Tracheal epithelial cell (primary cell): ENCODE results near the gene IKZF3. TPM values are rescaled to one million over a fixed set of nuclear protein-coding genes. Genes with fewer than 3 reads are reported as not detected.

Experiments
- total RNA-seq: library from RNA; depleted of rRNA; stranded (reverse); fragments of >200 nt; gene quantifications from 2 replicates; pipeline ENCODE4 v1.2.1, GENCODE V29; 2014

IKZF3 gene
- under 0.01 TPM in 1 of 2 replicates, not detected in the other for total RNA-seq

DNA sequence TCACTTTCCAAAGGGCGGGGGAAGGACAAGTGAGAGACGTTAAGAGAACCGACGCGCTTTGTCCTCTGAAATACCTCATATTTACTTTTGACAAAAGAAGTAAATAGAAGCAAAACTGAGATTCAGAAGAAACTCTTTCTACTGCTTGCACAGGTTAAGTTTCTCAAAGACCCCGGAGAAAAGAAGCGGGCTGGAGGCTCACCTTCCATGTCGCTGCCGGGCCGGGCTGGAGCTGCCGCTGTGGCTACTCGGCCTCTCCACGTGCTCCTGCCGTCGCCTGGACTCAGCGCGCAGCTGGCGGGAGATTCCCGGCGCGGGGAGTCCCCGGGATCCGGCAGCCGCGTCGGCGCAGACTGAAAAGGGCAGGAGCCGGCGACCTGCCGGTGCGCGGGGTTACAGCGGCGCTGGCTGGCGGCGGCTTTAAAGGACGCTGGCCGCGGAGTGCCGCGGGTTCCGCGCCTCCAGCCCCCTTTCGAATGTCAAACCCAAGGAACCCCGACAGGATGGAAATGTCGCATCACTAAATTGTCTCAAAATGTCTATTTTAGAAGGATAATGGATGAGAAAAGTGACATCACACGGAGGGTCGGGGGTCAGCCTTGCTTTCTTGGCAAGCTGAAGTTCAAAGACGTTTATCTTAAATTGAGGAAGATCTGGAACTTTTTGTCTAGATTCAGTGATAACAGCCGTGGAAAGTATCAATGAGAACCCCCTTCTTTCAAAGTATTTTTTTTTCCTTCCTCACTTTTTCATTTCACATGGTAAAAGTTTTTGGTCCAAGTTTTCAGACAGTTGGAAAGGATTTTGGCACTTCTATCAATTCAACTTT lies at the start of gene IKZF3:
Gene IKZF3, minus strand, starts transcription at position 395 of the 829 bp plus-strand sequence. Its CDS starts 186 bp downstream, at position 209.

DNA sequence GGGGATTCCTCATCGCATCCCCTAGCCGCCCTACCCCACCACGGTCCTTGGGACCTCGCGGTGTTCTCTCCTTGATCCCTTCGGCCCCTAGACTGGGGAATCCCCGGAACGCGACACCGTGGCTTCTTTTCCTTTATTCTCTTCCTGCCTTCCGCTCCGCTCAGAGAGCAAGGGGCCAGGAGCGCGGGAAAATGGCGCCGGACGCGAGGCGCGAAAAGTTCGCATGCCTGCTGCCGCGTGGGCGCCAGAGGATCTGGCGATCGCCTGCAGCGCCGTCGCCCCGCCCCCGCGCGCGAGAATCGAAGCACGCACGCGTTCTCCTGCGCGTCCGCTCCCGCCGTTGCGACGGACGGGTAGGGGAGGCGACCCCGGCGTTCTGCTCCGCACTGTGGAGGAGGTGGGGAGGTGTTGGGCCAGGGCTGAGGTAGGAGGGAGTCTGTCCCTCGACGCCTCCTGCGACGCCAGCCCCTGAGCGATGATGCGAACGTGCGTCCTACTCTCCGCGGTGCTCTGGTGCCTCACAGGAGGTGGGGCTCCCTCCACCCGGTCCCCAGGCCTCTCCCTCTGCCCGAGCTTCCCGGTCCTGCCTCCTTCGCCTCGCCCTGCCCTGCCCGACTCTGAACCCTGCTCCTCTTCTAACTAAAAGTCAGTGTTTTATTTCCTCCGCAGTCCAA lies 3.9 kb upstream of the IKZF3 start, which contains the start of gene ZPBP2:
Gene ZPBP2, plus strand, starts transcription at position 323 of the 674 bp plus-strand sequence. Its CDS starts 153 bp downstream, at position 476.

DNA sequence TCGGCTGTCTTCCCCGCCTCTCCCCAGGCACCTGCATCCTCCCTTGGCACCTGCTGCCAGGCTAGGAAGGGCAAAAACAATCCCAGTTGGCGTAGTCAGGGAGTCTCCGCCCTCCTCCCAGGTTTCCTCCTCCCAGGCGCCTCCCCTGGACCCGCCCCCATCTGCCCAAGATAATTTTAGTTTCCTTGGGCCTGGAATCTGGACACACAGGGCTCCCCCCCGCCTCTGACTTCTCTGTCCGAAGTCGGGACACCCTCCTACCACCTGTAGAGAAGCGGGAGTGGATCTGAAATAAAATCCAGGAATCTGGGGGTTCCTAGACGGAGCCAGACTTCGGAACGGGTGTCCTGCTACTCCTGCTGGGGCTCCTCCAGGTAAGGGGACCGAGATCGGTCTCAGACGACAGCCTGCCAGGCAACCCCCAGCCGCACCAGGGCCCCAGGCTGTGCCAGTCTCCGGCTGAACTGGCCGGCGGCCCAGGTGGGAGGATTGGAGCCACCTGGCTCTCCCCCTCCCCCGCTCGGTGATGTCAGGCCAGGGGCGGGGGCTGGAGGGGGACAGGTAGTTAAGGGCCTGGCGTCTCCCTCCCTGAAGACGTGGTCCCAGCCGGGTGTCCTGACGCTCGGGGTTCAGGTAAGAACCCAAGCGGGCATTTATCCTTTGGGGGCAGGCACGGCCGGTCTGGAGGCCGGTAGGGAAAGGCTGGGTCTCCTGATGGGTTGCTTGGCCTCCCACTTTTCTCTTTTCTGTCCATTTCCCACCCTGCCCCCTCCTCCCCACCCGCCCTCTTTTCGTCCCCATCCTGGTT lies 126.1 kb downstream of the IKZF3 start, which contains the start of gene GRB7:
Gene GRB7, plus strand, starts transcription at position 179 of the 808 bp plus-strand sequence. CDS start 4,364 bp downstream, outside the sequence.

DNA sequence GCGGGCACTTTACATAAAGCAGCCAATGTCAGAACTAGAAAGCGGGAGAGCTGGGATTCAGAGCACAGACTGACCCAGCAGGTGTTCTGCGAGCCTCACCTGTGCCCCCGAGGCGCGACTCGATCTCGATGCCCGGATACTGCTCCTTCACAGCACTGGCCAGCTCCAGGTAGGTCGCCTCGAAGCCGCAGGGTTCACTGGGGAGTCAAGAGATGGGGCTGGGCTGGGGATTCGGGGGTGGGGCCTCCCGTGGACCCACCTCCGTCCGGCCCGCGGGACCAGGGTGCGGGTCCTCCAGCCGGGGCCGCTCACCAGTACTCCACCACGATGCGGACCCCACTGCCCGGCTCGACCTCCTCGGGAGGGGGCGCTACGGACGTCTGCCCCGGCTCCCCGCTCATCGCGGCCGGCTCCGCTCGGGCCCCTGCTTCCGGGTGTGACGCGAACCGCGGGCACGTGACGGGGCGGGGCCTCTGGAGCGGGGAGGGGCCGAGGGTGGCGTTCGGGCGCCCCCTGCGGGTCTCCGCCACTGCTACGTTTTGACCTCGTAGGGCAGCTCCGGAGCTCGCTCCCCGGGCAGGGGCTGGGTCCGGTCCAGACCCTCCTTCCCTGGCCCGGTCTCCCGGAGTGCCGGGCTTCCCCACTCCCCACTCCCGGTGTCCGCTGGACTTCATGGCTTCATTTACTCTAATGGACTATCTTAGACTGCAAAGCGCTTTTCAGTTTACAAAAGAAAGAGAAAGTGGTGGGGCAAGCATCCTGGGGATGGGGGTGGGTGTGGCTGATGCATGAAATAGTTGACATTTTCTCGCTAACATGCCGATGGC lies 133.8 kb downstream of the IKZF3 start, which contains the start of gene MIEN1:
Gene MIEN1, minus strand, starts transcription at position 438 of the 827 bp plus-strand sequence. Its CDS starts 37 bp downstream, at position 401.

Other genes starting within 250 kb of the IKZF3 start
- under 0.01 and 0.43 TPM in 2 replicates for gene PPP1R1B, start 237.4 kb downstream of the IKZF3 start, total RNA-seq
- 28.7 and 35.8 TPM in 2 replicates for gene STARD3, start 227.2 kb downstream of the IKZF3 start, total RNA-seq
- 0.21 TPM in 1 of 2 replicates, not detected in the other for gene TCAP, start 199.0 kb downstream of the IKZF3 start, total RNA-seq
- not detected in 2 replicates for gene PNMT, start 195.9 kb downstream of the IKZF3 start, total RNA-seq
- 9.6 and 11.5 TPM in 2 replicates for gene PGAP3, start 176.3 kb downstream of the IKZF3 start, total RNA-seq
- 36.6 and 51.4 TPM in 2 replicates for gene ERBB2, start 164.2 kb downstream of the IKZF3 start, total RNA-seq
- 13.0 and 14.7 TPM in 2 replicates for gene MIEN1, start 133.8 kb downstream of the IKZF3 start, total RNA-seq
- gene GRB7, start 126.4 kb downstream of the IKZF3 start, total RNA-seq: 8.3 and 19.0 TPM in 2 replicates
- not detected in 2 replicates for gene ZPBP2, start 3.9 kb upstream of the IKZF3 start, total RNA-seq
- gene GSDMB, start 54.3 kb upstream of the IKZF3 start, total RNA-seq: 2.4 and 2.8 TPM in 2 replicates
- gene ORMDL3, start 63.3 kb upstream of the IKZF3 start, total RNA-seq: 40.1 and 44.1 TPM in 2 replicates
- not detected in 2 replicates for gene LRRC3C, start 63.4 kb upstream of the IKZF3 start, total RNA-seq
- gene GSDMA, start 98.7 kb upstream of the IKZF3 start, total RNA-seq: 0.72 TPM in 1 of 2 replicates, not detected in the other
- gene PSMD3, start 116.5 kb upstream of the IKZF3 start, total RNA-seq: 102 and 105 TPM in 2 replicates
- 0.96 TPM in 1 of 2 replicates, not detected in the other for gene CSF3, start 151.1 kb upstream of the IKZF3 start, total RNA-seq
- 26.5 and 38.2 TPM in 2 replicates for gene MED24, start 190.1 kb upstream of the IKZF3 start, total RNA-seq
- 8.1 and 8.9 TPM in 2 replicates for gene THRA, start 198.7 kb upstream of the IKZF3 start, total RNA-seq
- gene NR1D1, start 236.3 kb upstream of the IKZF3 start, total RNA-seq: 0.72 and 1.9 TPM in 2 replicates